NCI-H146 treated with DMSO at 0.1 percent for 48 hours (cell line): ENCODE data around the gene MICAL2.

ENCODE experiments used
- DNase-seq: peaks from one replicate; lab custom pipeline; 2025; ENCODE audit not compliant: unreplicated experiment; lab: John Stamatoyannopoulos, UW

MICAL2 gene

GRCh38 chr11:12075822-12076821, 34.3 kb upstream of the MICAL2 start:
- no peak for DNase-seq

- DNase-seq: no peak
These were observed 33.4 kb upstream of the MICAL2 start for GRCh38 chr11:12076840-12077534.

GRCh38 chr11:12077535-12078280, 32.7 kb upstream of the MICAL2 start:
- DNase-seq: no peak

- no peak for DNase-seq
These were observed 30.4 kb upstream of the MICAL2 start for GRCh38 chr11:12079726-12080556.

- no peak for DNase-seq
These were observed 27.0 kb upstream of the MICAL2 start for GRCh38 chr11:12083380-12083779.

GRCh38 chr11:12084256-12084655, 26.1 kb upstream of the MICAL2 start:
- no peak for DNase-seq

GRCh38 chr11:12085371-12086251, 24.8 kb upstream of the MICAL2 start:
- DNase-seq: no peak

GRCh38 chr11:12086271-12087074, 23.9 kb upstream of the MICAL2 start:
- DNase-seq: no peak

- DNase-seq: no peak
These were observed 23.1 kb upstream of the MICAL2 start for GRCh38 chr11:12087075-12088004.

- DNase-seq: no peak
These were observed 22.3 kb upstream of the MICAL2 start for GRCh38 chr11:12088047-12088481.

GRCh38 chr11:12088531-12088930, 21.9 kb upstream of the MICAL2 start:
- DNase-seq: no peak

GRCh38 chr11:12089041-12089440, 21.3 kb upstream of the MICAL2 start:
- no peak for DNase-seq

GRCh38 chr11:12089473-12089872, 20.9 kb upstream of the MICAL2 start:
- no peak for DNase-seq

- DNase-seq: no peak
These were observed 20.3 kb upstream of the MICAL2 start for GRCh38 chr11:12090061-12090591.

GRCh38 chr11:12090761-12091258, 19.6 kb upstream of the MICAL2 start:
- DNase-seq: peak; percentile 91

GRCh38 chr11:12091956-12092558, 18.3 kb upstream of the MICAL2 start:
- DNase-seq: peak; percentile 73

- DNase-seq: peak; percentile 87
These were observed 17.7 kb upstream of the MICAL2 start for GRCh38 chr11:12092714-12093113.
